Erythroblast (primary cell): ENCODE measurements around the gene ZFHX3.

Experiments
- GATA1 ChIP-seq: IDR thresholded peaks from 2 replicates; pipeline ENCODE4 v1.6.1; 2011; ENCODE audit warnings: low read depth, mild to moderate bottlenecking, control low read depth, low read length, moderate library complexity
- POLR2A ChIP-seq: IDR thresholded peaks from 2 replicates; pipeline ENCODE4 v1.6.1; 2011; ENCODE audit warnings: mild to moderate bottlenecking, low read length

- TF ChIP-seq POLR2A (no peak), GATA1 (no peak)
Observed at GRCh38 chr16:72991211-72991610, 56.7 kb downstream of the ZFHX3 start.
